ENCODE data around the gene MTUS2.

DNA sequence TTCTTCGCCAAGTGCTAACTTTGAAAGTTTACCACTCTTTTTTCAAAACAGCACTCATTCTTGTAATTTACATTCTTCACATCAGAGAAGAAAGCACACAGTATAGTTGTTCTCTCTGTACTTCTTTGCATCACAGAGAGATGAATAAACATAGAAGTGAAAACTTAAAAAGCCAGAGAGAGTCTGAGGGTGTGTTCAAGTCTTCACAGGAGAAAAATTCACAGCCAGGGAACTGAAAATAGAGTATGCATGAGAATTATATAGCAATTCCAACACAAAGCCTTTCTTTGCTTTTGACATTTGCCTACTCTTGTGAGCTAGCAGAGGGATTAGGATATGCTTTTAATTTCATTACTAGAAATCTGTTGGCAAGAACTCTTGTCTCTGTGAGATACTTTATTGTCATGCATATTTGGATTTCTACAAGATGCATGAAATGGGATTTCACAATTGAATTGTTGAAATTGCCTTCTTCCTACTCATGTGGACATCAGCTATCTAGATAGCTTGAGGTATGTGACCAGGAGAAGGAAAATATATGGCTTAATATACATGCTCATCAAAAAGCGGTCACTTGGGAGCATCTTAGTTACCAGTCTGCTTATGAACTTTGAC is 609.3 kb downstream of the MTUS2 start:
- TF ChIP-seq POLR2A (IDR thresholded peaks at IDR 0.05; ENCODE audit: low read length) (no peak), GATA1 (IDR thresholded peaks at IDR 0.05; ENCODE audit: low read depth, low read length) (no peak)

Measured in erythroblast (primary cell).